T47D (cell line): Measurements from ENCODE around the gene RGSL1.
A peak's percentile ranks its signal among the peaks of the same experiment; 100 is the strongest.

Source experiments
- DNase-seq, 2 experiments: peaks; one replicate each; pipeline versions ENCODE4 v3.0.0 to v3.0.0-alpha.2; 2011 to 2012; ENCODE audit warnings: low read depth in 1 of 2, low spot score in 1 of 2
- JUND ChIP-seq: IDR thresholded peaks from 2 replicates; pipeline ENCODE4 v1.6.1; 2012; ENCODE audit warnings: low read depth
- in situ Hi-C: cut with HindIII; loops from 2 replicates; pipeline ENCODE4 v1.10.0; 2016; ENCODE audit warnings: low sequenced_read_pairs, low pct_unique_long_range_greater_than_20kb

Gene RGSL1

GRCh38 chr1:182603646-182604174, 153.8 kb downstream of the RGSL1 start:
- no peak for TF ChIP-seq JUND
- in situ Hi-C loops: no loop called here
- peak in 1 of 2 experiments; percentile 34 for DNase-seq

- in situ Hi-C loops: no loop called here
- DNase-seq: peak; percentile 96
- TF ChIP-seq JUND: no peak
Observed at GRCh38 chr1:182604175-182605164, 154.5 kb downstream of the RGSL1 start, which contains the start of gene RGS16. Gene RGS16, minus strand, starts transcription at chr1:182604389. Its CDS starts 130 bp downstream, at chr1:182604259.

- in situ Hi-C loops: no loop called here
- DNase-seq: no peak
- no peak for TF ChIP-seq JUND
Observed at GRCh38 chr1:182607566-182607965, 157.6 kb downstream of the RGSL1 start.

GRCh38 chr1:182608236-182608635, 158.3 kb downstream of the RGSL1 start:
- in situ Hi-C loops: no loop called here
- TF ChIP-seq JUND: no peak
- DNase-seq: no peak

- TF ChIP-seq JUND: no peak
- in situ Hi-C loops: no loop called here
- no peak for DNase-seq
Observed at GRCh38 chr1:182608845-182609610, 159.1 kb downstream of the RGSL1 start.
